Dermis microvascular lymphatic vessel endothelial cell (primary cell): ENCODE measurements around the gene HSPG2. TPM values are rescaled to one million over a fixed set of nuclear protein-coding genes. Genes with fewer than 3 reads are reported as not detected.
"Not testable (repeated sequence)": the region's sequence is repeated elsewhere in the genome, so short reads cannot be mapped to it uniquely, and the experiment has no call there.

Experiments
- DNase-seq, 2 donors: peaks; one replicate each; pipeline versions ENCODE4 v3.0.0 to v3.0.0-alpha.2; 2010; ENCODE audit warnings: low read depth in 2 of 2
- total RNA-seq: library from RNA; depleted of rRNA; stranded (reverse); fragments of >200 nt; gene quantifications from 2 replicates; pipeline ENCODE4 v1.2.1, GENCODE V29; 2014

HSPG2 gene
- total RNA-seq, 1 donor from 2014 or later: 281 TPM

DNA sequence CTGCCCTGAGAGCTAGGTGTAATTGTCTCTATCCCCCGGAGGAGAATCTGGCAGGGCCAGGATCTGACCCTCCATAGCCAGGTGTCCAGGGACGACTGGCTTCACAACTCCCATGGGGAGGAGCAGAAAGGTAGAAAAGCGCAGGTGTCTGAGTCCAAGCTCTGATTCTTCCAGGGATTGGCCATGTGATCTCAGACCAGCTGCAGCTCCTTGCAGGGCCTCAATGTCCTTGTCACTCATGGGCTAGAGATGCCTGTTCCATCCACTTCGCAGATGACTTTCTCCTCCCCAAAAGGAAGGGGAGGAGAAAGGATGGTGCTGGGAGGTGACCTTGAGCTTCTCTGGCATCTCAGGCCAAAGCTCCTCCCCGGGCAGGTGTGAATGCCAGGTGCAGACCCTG is 22.7 kb downstream of the HSPG2 start:
- no peak for DNase-seq

DNA sequence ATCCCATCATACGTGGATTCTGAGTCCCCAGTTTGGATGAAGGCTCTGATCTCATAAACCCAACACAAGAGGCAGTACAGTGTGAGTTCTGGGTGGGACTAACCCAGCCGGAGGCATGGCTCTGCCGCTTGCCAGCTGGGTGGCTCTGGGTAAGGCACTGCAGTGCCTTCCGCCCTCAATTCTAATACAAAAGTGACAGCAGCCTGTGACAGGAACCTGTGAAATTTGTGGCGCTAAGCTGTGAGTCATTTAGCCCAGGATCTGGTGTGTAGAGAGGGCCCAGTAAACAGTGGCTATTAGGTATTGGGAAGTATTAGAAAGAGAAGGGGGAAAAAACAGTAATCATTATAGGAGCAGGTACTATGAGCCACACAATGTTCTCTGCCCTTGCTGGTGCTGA is 23.3 kb downstream of the HSPG2 start:
- DNase-seq: peak; percentile 67 to 72

DNA sequence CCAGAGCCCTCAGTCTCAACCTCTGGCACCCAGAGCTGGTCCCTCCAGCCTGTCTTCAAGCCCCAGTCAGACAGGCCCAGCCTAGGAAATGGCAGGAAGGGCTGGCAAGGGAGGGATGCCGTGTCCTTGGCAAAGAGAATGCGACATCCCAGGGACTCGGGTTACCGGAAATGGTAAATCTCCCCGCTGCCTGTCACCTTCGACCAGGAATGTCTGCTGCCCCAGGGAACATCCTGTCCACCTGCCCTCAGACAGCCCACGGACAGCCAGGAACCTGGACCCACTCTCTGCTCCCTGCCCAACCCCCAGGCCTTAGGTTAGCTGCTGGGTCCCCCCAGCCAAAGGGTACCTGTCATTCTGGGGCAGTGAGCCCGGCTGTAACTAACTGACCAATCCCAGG is 23.9 kb downstream of the HSPG2 start:
- peak in 1 of 2 donors; percentile 65 for DNase-seq

DNA sequence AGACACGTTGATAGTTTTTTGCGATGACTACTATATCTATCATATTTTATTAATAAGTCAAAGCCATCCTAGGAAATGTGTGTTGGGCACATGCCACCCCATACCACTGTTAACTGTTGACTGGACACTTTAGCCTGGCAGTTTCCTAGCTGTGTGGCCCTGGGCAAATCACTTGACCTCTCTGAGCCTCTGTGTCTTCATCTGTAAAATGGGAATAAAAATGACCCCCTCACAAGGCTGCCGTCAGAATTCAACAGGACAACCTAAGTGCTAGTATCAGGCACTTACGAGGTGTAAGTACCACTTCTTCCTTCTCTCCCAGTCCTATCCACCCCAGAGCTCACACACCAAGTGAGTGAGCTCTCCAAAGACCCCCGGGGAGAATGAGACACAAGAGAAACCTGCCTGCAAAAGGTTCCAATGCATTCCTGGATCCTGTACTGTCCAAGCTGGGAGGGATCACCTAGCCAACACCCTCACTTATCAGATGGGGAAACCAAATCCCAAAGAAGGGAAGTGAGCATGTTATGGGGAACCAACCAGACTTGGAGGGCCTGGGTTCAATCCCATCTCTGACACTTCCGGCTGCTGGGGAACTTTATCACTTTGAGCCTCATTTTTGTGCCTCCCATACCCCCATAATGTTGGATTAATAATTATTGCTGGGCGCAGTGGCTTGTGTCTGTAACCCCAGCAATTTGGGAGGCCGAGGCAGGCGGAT is 24.9 kb downstream of the HSPG2 start:
- DNase-seq: no peak

DNA sequence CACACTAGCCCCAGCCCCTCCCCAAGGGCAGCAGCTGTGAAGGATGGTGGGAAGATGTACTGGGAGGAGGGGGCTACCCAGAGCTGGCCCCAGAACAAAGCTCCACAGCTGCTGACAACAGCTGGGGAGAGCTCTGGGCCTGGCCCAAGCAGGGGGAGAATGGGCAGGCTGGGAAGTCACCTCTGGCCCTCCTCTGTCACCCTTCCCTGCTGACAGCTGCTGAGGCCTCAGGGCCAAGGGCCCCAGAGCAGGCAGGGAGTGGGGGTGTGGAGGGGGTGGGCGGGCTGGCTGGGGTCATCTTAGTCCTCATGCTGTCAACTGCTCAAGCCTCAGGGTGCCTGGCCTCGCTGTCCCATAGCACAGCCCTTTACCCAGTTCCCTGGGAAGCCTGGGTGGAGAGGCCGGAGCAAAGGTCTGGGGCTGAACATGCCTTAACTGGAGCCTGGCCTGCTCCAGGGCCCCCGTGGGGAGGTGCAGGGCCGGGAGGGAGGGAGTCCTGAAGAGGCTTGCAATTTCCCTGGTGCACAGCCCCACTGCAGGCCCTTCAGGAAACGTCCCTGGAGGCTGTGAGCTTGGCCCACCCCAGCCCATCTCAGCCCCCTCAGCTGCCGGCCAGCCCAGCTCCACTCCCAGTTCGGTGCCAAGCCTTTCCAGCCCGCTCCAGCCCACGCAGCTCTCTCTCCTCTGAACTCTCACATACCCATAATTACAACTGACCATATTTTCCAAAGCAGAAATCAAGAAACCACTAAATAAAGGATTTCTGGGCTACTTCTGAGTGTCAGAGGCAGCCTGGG is 25.7 kb downstream of the HSPG2 start:
- peak in 1 of 2 donors; percentile 55 for DNase-seq

DNA sequence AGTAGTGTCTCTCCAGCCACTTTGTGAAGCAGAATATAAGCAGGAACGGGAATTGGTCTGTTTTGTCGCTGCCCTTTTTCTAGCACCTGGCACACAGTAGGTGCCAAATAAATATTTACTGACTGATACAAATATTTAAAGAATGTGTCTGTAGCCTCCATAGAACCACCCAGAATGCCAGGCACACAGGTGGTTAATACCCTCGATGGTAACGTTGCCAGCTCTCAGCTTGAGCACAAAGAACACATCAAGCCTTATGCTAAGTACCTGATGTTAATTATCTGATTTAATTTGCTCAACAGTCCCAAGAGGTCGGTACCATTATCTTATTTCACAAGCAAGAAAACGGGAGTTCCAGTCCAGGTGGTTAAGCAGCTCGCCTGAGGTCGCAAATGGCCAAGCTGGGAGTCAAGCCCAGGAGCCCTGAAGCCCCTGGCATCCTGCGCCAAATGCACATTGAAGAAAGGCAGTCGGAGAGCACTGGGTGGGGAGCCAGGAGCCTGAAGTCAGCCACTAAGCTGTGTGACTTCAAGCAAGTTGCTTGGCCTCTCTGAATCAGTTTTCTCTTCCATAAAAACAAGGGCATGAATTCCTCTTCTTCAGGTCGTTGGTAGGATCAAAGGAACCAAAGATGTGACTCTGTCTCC is 26.4 kb downstream of the HSPG2 start:
- DNase-seq: no peak

DNA sequence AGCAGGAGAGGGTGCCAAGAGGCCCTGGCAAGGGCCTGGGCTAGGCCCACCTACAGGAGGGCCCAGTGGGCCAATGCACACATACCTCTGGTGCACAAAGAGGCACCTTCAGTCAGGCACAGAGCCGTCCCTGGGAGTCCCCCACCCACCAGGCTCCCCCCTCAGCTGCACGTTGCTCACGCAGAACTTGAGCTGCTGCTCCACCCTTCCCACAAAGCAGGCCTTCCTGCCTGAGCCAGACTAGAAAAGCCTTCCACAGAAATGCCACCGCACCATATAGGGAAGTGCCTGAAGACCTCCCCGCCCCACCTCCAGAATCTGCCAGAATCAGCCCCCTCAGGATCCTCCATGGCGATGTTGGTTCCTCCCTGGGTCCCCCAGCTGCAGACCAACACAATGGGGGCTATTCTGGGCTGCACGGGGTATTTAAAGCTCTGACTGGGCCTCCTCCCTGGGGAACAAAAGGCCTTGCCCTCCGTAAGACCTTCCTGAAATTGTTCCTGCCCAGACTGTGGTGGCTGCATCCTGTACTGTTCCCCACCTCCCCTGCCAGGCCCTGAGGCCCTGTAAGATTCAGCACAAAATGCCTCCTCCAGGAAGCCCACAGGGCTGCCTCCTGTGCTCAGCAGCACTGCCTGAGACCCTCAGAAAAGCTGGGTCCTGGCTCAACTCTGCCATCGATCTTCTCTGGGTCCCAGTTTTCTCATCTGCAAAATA is 27.2 kb downstream of the HSPG2 start:
- DNase-seq: peak in 1 of 2 donors; percentile 93

DNA sequence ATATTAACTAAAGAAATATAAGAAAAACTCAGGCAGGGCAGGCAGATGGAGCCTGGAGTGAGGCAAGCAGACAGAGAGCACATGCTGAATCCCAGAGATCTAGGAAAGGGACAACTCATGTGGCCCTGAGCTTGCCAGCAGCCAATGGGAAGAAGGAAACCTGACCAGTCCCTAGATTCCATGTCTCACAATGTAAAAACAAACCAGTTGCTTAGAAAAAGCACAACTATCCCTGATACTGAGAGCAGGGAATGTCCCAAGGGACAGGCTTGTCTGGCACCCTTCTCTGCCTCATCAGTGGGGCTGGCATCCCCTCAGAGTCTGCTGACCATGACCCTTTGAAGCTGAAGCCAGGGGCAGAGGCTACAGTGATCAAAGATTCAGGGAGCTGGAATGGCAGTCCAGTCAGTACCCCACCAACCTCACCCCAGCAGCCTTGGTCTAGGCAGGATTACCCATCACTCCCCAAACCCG is 27.8 kb downstream of the HSPG2 start:
- DNase-seq: no peak

DNA sequence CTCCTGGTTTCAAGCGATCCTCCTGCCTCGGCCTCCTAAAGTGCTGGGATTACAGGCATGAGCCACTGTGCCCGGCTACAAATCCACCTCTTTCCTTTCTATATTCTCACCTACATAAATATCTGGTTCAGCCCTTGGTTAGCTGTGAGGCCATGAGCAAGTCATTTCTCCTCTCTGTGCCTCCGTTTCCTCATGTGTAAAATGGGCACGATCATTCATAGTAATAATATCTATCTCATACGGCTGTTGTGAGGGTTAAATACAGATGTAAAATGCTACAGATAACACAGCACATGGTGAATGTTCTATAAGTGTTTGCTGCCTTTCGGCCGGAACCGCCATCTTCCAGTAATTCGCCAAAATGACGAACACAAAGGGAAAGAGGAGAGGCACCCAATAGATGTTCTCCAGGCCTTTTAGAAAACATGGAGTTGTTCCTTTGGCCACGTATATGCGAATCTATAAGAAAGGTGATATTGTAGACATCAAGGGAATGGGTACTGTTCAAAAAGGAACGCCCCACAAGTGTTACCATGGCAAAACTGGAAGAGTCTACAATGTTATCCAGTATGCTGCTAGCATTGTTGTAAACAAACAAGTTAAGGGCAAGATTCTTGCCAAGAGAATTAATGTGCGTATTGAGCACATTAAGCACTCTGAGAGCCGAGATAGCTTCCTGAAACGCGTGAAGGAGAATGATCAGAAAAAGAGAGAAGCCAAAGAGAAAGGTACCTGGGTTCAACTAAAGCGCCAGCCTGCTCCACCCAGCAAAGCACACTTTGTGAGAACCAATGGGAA is 29.2 kb downstream of the HSPG2 start:
- DNase-seq: not testable (repeated sequence)

DNA sequence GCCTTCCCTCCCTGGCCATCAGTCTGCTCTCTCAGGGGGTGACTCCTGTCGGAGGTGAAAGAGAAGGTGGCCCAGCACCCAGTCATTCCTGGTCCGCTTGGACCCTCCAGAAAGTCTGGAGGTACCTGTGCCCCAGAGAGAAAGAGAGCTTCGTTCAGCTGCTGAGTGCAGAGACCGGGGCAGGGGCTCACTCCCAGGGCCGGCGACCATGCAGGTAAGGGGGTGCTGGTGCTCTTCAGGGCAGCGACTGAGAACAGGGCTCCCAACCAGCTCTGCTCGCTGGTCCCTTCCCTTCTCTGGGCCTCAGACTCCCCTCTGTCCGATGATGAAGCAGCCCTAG is 30.1 kb downstream of the HSPG2 start:
- DNase-seq: no peak

DNA sequence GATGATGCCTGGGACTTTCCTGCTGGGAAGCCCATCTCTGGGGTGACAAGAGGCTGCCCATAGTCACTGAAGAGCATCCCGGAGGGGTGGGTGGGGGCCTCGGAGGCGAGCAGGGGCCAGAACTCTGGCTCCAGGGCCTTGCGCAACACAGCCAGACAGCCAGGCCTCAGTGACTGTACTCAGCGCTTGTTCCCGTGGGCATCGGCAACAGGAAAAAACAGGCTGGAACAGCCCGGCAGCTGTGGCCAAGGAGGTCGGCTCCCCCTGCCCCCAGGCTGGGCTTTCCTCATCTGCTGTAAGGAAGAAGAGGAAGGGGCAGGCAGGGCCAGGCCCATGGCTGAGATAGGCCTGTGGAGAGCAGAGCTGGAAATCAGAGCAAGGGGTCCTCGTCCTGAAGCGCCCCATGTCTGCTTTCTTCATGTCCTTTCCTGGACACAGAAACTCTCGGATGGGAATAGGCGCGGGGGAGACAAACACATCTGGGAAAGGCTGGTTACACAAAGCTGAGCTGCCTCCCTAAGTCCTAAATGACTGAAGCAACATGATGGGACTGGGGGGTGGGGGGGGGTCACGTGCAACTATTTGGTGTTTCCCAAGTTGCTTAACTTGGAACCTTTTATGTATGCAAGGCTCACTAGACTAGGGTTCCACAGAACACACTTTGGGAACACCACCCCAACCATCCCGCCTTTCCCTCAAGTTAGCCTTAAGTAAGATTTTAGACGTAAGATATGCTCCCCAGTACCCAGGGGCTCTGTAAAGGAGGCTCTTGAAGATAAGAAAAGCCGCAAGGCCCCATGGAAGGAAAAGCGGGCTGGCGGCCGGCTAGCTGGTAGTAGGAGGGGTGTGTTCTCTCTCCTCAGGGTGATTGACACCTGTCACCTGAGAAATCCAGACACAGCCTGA is 30.7 kb downstream of the HSPG2 start:
- DNase-seq: peak; percentile 93 to 98

DNA sequence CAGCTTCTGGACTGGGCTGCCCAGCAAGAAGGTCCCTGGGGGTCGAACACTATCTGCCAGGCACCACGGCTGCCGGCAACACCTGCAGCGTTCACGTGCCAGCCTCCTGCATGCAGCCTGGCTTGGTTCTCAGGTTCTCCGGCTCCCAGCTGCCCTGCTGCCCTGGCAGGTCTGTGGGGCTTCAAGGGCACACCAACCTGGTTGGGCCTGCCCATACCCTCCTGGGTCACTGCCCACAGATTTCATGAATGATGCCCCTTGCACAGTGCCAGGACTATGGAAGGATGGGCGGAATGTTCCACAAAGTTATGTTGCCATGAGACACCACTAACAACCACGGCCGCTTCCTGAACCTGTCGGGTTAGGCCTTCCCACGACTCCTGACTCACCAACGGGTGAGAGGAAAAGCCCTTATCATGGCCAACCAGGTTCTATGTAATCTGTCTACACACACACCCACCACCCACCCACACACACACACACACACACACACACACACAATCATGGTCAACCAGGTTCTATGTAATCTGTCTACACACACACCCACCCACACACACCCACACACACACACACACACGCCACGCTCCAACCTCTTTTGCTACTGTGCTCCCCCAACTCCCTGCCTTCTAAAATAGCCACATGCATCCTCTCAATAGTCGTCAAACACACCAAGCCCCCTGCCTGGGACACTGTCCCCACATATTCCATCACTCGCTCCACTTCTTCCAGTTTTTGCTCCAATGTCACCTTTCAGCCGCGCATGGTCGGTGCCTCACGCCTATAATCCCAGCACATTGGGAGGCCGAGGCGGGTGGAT is 32.2 kb downstream of the HSPG2 start:
- DNase-seq: peak; percentile 100

DNA sequence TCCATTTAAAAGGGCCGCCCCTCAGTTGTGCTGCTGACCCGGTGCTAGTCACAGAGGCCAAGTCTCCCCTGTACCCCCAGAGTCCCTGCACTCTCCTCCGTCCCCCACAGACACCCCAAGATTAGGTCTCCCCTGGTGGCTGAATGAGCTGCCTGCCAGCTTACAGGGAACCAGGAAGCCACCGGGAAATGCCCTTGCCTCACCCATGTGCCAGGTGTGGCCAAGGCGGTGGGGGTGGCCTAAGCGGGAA is 32.7 kb downstream of the HSPG2 start:
- DNase-seq: no peak

DNA sequence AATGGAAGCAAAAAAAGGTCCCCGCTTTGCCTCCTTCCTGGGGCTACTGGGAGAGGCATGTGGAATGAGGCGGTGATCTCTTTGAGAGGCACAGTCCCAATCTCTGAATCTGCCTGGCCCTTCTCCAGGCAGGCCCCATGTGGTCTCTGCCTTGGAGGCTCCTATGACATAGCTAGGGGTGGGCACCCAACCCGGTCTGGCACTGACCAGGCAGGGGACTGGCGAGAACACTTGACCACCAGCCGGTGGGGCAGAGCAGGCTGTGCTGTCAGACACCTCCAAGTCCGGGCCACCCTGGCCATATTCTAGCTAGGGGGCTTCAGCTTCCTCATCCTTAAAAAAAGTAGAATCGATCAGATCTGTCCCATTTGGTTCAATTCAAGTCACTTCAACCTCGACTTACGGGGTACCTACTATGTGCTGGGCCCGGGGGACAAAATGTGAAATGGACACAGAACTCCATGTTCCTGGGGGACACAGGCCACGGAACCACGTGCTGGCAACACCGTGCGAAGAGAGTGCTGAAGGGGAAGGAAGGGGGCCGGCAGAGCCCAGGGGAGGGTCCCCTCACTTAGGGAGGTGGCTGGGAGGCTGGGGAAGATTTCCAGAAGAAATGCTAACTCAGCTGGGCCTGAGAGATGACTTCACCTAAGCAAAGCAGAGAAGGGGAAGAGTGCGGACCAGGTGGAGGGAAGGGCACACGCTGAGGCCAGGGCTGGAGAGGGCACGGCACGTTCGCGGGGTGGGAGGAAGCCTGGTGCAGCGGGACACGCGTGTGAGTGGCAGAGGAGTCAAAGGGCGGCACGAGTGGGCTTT is 33.3 kb downstream of the HSPG2 start:
- no peak for DNase-seq

DNA sequence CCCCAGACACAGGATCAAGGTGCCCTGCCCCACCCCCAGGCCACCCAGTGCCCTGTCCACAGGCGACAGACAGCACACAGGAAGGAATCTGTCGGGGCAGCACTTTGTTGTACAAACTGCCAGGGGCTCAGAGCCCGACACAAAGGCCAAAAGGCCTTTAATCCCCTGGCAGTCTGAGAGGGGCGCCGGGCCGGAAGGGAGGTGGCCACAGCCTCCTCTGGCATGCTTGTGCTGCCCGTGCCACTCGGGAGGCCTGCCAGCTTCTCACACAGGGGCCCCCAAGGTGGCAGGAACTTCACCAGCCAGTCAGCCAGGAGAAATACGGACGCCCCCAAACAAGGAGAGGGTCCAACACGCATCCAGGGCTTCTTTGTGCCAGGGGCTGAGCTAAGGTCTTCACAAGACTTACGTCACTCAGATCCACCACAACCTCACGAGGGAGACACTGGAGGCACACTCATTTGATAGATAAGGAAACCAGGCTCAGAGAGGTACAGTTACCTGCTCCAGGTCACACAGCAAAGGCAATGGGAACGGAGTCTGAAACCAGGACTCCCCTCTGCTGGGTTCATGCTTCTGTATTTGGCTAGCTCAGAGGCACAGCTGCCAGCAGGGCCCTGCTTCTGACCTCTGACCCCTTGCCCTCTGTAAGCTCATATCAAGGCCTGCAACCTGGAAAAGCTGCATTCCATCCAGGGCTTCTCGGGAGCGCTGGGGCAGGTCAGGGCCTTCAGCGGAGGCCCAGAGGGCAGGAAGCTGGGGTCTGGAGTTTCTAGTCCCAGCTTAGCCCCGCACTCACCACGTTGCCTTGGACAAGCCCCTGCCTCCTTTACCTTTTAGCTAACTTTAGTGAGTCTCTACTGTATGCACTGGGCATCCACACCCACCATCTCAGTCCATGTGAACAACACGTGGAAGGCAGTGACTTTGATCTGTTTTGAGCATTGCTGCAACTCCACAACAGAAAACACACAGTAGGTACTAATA is 34.8 kb downstream of the HSPG2 start:
- DNase-seq: no peak

DNA sequence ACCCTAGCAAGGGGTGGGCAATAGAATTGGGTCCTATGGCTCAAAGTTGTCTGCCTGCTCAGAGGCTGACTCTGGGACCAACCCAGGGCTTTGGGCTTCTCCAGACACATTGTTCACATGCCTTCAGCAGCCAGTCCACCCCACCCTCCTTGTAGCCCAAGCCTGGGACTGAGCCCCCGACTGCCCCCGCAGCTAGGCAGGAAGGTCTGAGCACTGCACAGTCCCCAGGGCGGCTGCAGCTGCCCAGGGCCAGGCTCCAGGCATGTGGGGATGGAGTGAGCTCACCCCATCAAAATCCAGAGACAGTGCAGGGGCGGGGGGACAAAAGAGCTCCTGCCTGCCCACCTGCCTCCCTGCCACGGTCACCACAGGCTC is 35.6 kb downstream of the HSPG2 start:
- DNase-seq: peak in 1 of 2 donors; percentile 73

DNA sequence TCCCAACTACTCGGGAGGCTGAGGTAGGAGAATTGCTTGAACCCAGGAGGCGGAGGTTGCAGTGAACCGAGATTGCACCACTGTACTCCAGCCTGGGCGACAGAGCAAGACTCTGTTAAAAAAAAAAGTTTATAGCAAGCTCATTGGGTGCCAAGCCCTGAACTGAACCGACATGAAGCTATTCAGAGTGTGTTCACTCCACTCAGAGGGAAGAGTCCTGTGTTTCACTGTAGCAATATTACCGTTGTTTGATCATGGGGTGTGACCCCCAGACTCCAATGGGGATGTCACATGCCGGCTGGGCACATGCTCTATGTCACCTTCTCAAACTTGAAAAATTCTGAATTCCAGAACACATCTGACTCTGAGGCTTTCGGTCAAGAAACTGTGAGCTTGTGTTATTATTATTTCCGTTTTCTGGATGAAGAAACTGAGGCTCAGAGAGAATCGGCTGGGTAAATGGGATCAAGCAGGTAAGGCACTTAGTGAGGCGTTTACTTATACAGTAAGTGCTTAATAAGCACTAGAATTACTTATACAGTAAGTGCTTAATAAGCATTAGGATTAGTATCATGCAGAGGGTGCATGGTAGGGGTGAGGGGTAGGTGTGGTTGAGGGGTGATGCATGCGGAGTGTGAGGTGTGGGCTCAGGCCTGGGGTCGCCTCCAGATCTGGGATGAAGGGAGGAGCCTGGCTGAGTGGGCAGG is 36.2 kb downstream of the HSPG2 start:
- DNase-seq: no peak
